ENCODE data around the gene CNN3. TPM values are rescaled to one million over a fixed set of nuclear protein-coding genes. Genes with fewer than 3 reads are reported as not detected.

CNN3 gene
- total RNA-seq, 2 donors from 2014 or later, result 275 to 308 TPM

GRCh38 chr1:94962409-94963265 is 35.7 kb upstream of the CNN3 start:
- H3K4me1 ChIP-seq (ENCODE audit: control insufficient read depth, insufficient read depth, low read length), result no peaks in the 10 kb centered on the region

GRCh38 chr1:94961988-94962387 is 35.1 kb upstream of the CNN3 start:
- no peak overlapping the region for H3K27ac Mint-ChIP-seq
- no peaks in the 10 kb centered on the region for H3K4me1 Mint-ChIP-seq
- WGBS, 2 experiments (ENCODE audit: insufficient coverage in 1 of 2, insufficient read length in 1 of 2), result 94 to 100% methylated on average over 1 to 2 of the region's 3 CpGs
- no peak overlapping the region for H3K27ac ChIP-seq (ENCODE audit: low read depth, low read length)
- H3K4me1 ChIP-seq (ENCODE audit: control insufficient read depth, insufficient read depth, low read length), result no peaks in the 10 kb centered on the region
- H3K9me3 Mint-ChIP-seq, result no peaks in the 10 kb centered on the region
- no peak overlapping the region for H3K4me3 ChIP-seq (ENCODE audit: low read length)
- no peaks in the 10 kb centered on the region for H3K9me3 ChIP-seq (ENCODE audit: control insufficient read depth, low read length)
- H3K4me3 Mint-ChIP-seq, result no peak overlapping the region
- H3K36me3 ChIP-seq (ENCODE audit: control insufficient read depth, insufficient read depth, low read length), result no peaks in the 10 kb centered on the region
- no peaks in the 10 kb centered on the region for H3K36me3 Mint-ChIP-seq (ENCODE audit: low read depth)
- DNase-seq, result no peak
- no peaks in the 10 kb centered on the region for H3K27me3 Mint-ChIP-seq (ENCODE audit: insufficient read depth)
- no peaks in the 10 kb centered on the region for H3K27me3 ChIP-seq (ENCODE audit: control insufficient read depth, insufficient read depth, low read length, poor library complexity, severe bottlenecking)
- TF ChIP-seq, protein P1, sequence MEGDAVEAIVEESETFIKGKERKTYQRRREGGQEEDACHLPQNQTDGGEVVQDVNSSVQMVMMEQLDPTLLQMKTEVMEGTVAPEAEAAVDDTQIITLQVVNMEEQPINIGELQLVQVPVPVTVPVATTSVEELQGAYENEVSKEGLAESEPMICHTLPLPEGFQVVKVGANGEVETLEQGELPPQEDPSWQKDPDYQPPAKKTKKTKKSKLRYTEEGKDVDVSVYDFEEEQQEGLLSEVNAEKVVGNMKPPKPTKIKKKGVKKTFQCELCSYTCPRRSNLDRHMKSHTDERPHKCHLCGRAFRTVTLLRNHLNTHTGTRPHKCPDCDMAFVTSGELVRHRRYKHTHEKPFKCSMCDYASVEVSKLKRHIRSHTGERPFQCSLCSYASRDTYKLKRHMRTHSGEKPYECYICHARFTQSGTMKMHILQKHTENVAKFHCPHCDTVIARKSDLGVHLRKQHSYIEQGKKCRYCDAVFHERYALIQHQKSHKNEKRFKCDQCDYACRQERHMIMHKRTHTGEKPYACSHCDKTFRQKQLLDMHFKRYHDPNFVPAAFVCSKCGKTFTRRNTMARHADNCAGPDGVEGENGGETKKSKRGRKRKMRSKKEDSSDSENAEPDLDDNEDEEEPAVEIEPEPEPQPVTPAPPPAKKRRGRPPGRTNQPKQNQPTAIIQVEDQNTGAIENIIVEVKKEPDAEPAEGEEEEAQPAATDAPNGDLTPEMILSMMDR (conservative IDR thresholded peaks at IDR 0.05), result no peak
- H3K9ac ChIP-seq (ENCODE audit: extremely low read depth, low read length, poor library complexity, severe bottlenecking), result no peak overlapping the region

More at GRCh38 chr1:94962409-94963265, 35.7 kb upstream of the CNN3 start:
- no peaks in the 10 kb centered on the region for H3K9me3 ChIP-seq (ENCODE audit: control insufficient read depth, low read length)
- H3K4me1 Mint-ChIP-seq, result no peaks in the 10 kb centered on the region
- H3K9me3 Mint-ChIP-seq, result no peaks in the 10 kb centered on the region
- H3K36me3 Mint-ChIP-seq (ENCODE audit: low read depth), result no peaks in the 10 kb centered on the region
- TF ChIP-seq, protein P1 (conservative IDR thresholded peaks at IDR 0.05), result no peak
- H3K9ac ChIP-seq (ENCODE audit: extremely low read depth, low read length, poor library complexity, severe bottlenecking), result no peak overlapping the region
- H3K27me3 ChIP-seq (ENCODE audit: control insufficient read depth, insufficient read depth, low read length, poor library complexity, severe bottlenecking), result no peaks in the 10 kb centered on the region
- H3K4me3 ChIP-seq (ENCODE audit: low read length), result no peak overlapping the region
- WGBS, 2 experiments (ENCODE audit: insufficient coverage in 1 of 2, insufficient read length in 1 of 2), result 90 to 92% methylated on average over 6 to 10 of the region's 10 CpGs
- H3K27ac Mint-ChIP-seq, result no peak overlapping the region
- no peaks in the 10 kb centered on the region for H3K36me3 ChIP-seq (ENCODE audit: control insufficient read depth, insufficient read depth, low read length)
- H3K27me3 Mint-ChIP-seq (ENCODE audit: insufficient read depth), result no peaks in the 10 kb centered on the region
- H3K4me3 Mint-ChIP-seq, result no peak overlapping the region
- no peak overlapping the region for H3K27ac ChIP-seq (ENCODE audit: low read depth, low read length)
- no peak for DNase-seq

DNA sequence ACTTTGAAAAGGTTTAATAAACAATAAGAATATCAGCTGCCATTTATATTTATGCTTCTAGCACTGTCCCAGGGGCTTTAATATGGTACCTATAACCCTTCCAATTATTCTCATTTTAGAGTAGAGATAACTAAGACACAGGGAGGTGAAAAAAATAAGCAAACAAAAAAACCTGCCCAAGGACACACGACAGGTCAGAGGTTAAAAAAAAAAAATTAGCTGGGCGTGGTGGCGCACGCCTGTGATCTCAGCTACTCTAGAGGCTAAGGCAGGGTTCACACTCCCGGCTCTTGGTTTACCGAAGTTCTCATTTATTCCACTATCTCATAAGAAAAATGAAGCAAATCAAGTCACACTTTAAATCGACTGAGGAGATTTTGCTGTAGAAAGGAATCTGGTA is 34.7 kb upstream of the CNN3 start:
- H3K9ac ChIP-seq (ENCODE audit: extremely low read depth, low read length, poor library complexity, severe bottlenecking), result no peak overlapping the region
- Mint-ChIP-seq H3K9me3 (no peaks in the 10 kb centered on the region), H3K4me3 (no peak overlapping the region), H3K4me1 (no peaks in the 10 kb centered on the region), H3K27ac (no peak overlapping the region), H3K27me3 (ENCODE audit: insufficient read depth) (no peaks in the 10 kb centered on the region), H3K36me3 (ENCODE audit: low read depth) (no peaks in the 10 kb centered on the region)
- TF ChIP-seq, protein P1 (conservative IDR thresholded peaks at IDR 0.05), result no peak
- H3K4me1 ChIP-seq (ENCODE audit: control insufficient read depth, insufficient read depth, low read length), result no peaks in the 10 kb centered on the region
- DNase-seq, result no peak
- H3K36me3 ChIP-seq (ENCODE audit: control insufficient read depth, insufficient read depth, low read length), result no peaks in the 10 kb centered on the region
- H3K9me3 ChIP-seq (ENCODE audit: control insufficient read depth, low read length), result no peaks in the 10 kb centered on the region
- H3K27ac ChIP-seq (ENCODE audit: low read depth, low read length), result no peak overlapping the region
- 87 to 94% methylated on average over 5 to 7 of the region's 7 CpGs for WGBS, 2 experiments (ENCODE audit: insufficient coverage in 1 of 2, insufficient read length in 1 of 2)
- H3K4me3 ChIP-seq (ENCODE audit: low read length), result no peak overlapping the region
- H3K27me3 ChIP-seq (ENCODE audit: control insufficient read depth, insufficient read depth, low read length, poor library complexity, severe bottlenecking), result no peaks in the 10 kb centered on the region

Data from endodermal cell (in vitro differentiated cells).